ENCODE results near the gene CEP350. TPM values are rescaled to one million over a fixed set of nuclear protein-coding genes. Genes with fewer than 3 reads are reported as not detected.

Gene CEP350
- total and polyA plus RNA-seq, 2 of the 13 experiments (the other 11 are each of a cell fraction or from before 2014, with no cell fraction given), result 7.6 to 35.9 TPM

DNA sequence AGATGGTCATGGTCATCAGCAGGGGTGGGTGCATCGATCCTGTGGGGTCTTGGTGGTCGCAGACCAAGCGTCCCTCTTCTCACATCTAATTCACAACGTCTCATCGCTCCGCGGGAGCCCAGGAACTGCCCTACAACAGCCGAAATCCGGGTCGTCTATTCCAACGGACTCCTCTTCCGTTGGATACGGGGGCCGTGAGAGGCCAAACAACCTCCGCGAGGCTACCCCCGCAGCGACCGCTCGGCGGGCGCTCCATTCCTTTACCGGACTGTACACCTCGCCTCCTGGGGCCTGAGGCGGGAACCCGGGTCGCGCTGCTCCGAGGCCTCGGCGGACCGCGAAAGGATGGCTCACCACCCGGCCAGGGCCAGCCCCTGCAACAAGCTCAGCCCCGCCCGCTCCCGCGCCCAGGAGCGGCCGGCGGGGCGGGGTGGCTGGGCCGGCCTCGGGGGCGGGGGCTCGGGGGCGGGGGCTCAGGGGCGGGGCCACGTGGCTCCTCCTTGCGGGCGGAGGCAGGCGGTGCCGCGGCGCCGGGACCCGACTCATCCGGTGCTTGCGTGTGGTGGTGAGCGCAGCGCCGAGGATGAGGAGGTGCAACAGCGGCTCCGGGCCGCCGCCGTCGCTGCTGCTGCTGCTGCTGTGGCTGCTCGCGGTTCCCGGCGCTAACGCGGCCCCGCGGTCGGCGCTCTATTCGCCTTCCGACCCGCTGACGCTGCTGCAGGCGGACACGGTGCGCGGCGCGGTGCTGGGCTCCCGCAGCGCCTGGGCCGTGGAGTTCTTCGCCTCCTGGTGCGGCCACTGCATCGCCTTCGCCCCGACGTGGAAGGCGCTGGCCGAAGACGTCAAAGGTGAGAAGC lies 199.9 kb downstream of the CEP350 start, which contains the start of gene QSOX1 (continued):
- TF ChIP-seq THAP9 (CRISPR knock-in tag; IDR thresholded peaks at IDR 0.05; ENCODE audit: borderline replicate concordance), result 0 out of 2 replicates have a peak, but pooled peaks have one; percentile 33
- 0 out of 2 replicates have a peak, but pooled peaks have one; percentile 4 for TF ChIP-seq DNMT1 (CRISPR knock-in tag; IDR thresholded peaks at IDR 0.05)
- TF ChIP-seq ZSCAN20 (CRISPR knock-in tag; IDR thresholded peaks at IDR 0.05; ENCODE audit: borderline replicate concordance), result 0 out of 2 replicates have a peak, but pooled peaks have one; percentile 69
- peak; percentile 68 for TF ChIP-seq THAP11 (CRISPR knock-in tag; IDR thresholded peaks at IDR 0.05)
- TF ChIP-seq, protein P1, sequence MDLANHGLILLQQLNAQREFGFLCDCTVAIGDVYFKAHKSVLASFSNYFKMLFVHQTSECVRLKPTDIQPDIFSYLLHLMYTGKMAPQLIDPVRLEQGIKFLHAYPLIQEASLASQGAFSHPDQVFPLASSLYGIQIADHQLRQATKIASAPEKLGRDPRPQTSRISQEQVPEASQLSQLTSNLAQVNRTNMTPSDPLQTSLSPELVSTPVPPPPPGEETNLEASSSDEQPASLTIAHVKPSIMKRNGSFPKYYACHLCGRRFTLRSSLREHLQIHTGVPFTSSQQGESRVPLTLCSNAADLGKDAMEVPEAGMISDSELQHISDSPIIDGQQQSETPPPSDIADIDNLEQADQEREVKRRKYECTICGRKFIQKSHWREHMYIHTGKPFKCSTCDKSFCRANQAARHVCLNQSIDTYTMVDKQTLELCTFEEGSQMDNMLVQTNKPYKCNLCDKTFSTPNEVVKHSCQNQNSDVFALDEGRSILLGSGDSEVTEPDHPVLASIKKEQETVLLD (CRISPR knock-in tag; IDR thresholded peaks at IDR 0.05; ENCODE audit: low read depth), result peak; percentile 70
- TF ChIP-seq ZNF207 (IDR thresholded peaks at IDR 0.05; ENCODE audit: borderline replicate concordance), result no peak
- 0 out of 2 replicates have a peak, but pooled peaks have one; percentile 60 for TF ChIP-seq ZNF224 (CRISPR knock-in tag; IDR thresholded peaks at IDR 0.05)
- TF ChIP-seq ARID5B (CRISPR knock-in tag; IDR thresholded peaks at IDR 0.05), result peak; percentile 2; the same call in 1 of the 2 replicates
- peak; percentile 68 for TF ChIP-seq KDM2A (CRISPR knock-in tag; IDR thresholded peaks at IDR 0.05; ENCODE audit: borderline replicate concordance, low read depth)
- 0 out of 2 replicates have a peak, but pooled peaks have one; percentile 35 for TF ChIP-seq EED (CRISPR knock-in tag; IDR thresholded peaks at IDR 0.05)
- no peak for TF ChIP-seq GABPA (IDR thresholded peaks at IDR 0.05; ENCODE audit: low read depth, low read length)
- TF ChIP-seq GABPA (CRISPR knock-in tag; IDR thresholded peaks at IDR 0.05; ENCODE audit: low read depth), result peak; percentile 75
- TF ChIP-seq, protein P2, sequence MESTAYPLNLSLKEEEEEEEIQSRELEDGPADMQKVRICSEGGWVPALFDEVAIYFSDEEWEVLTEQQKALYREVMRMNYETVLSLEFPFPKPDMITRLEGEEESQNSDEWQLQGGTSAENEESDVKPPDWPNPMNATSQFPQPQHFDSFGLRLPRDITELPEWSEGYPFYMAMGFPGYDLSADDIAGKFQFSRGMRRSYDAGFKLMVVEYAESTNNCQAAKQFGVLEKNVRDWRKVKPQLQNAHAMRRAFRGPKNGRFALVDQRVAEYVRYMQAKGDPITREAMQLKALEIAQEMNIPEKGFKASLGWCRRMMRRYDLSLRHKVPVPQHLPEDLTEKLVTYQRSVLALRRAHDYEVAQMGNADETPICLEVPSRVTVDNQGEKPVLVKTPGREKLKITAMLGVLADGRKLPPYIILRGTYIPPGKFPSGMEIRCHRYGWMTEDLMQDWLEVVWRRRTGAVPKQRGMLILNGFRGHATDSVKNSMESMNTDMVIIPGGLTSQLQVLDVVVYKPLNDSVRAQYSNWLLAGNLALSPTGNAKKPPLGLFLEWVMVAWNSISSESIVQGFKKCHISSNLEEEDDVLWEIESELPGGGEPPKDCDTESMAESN (CRISPR knock-in tag; conservative IDR thresholded peaks at IDR 0.05), result peak; percentile 83; the same call in 1 of the 2 replicates
